ENCODE results near the gene ESM1.

GRCh38 chr5:54996466-54996865 lies 11.1 kb upstream of the ESM1 start:
- TF ChIP-seq, protein P1, sequence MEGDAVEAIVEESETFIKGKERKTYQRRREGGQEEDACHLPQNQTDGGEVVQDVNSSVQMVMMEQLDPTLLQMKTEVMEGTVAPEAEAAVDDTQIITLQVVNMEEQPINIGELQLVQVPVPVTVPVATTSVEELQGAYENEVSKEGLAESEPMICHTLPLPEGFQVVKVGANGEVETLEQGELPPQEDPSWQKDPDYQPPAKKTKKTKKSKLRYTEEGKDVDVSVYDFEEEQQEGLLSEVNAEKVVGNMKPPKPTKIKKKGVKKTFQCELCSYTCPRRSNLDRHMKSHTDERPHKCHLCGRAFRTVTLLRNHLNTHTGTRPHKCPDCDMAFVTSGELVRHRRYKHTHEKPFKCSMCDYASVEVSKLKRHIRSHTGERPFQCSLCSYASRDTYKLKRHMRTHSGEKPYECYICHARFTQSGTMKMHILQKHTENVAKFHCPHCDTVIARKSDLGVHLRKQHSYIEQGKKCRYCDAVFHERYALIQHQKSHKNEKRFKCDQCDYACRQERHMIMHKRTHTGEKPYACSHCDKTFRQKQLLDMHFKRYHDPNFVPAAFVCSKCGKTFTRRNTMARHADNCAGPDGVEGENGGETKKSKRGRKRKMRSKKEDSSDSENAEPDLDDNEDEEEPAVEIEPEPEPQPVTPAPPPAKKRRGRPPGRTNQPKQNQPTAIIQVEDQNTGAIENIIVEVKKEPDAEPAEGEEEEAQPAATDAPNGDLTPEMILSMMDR (IDR thresholded peaks at IDR 0.05; ENCODE audit: insufficient read depth, low read length): no peak
- TF ChIP-seq POLR2AphosphoS5 (IDR thresholded peaks at IDR 0.05; ENCODE audit: low read depth) (no peak), REST (IDR thresholded peaks at IDR 0.05; ENCODE audit: insufficient replicate concordance, low read depth) (no peak)

Measured in HL-60 (cell line).